NK-92 (cell line): ENCODE data around the gene C9orf40.

Experiments used
- DNase-seq: peaks from one replicate; lab custom pipeline; 2025; ENCODE audit not compliant: unreplicated experiment; lab: John Stamatoyannopoulos, UW

The C9orf40 gene

DNA sequence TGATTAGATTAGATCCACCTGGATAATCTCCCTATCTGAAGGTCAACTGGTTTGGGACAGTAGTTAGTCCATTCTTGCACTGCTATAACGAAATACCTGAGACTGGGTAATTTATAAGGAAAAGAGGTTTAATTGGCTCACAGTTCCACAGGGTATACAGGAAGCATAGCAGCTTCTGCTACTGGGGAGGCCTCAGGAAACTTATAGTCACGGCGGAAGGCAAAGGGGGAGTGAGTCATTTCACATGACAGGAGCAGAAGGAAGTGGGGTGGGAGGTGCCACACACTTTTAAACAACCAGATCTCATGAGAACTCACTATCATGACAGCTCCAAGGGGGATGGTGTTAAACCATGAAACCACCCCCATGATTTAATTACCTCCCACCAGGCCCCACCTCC is 9.9 kb downstream of the C9orf40 start:
- DNase-seq, result no peak

GRCh38 chr9:74940600-74940999 is 12.1 kb downstream of the C9orf40 start:
- no peak for DNase-seq

DNA sequence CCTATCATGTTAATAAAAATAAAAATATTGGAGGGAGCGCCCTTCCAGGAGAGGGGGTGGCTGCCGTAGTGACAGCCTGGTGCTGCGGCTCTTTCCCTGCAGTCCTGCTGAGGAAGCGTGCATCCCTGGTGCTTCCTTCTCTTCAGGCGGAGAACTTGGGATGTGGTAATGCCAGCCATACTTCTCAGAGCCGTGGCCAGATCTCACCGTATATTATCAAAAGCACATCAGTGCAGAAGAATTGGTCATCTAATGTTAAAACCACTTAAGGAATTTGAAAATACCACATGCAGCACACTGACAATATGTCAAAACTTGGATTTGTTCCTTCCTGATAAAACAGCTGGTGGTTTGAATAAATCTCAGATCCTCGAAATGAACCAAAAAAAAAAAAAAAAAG is 17.7 kb downstream of the C9orf40 start:
- DNase-seq, result no peak

- no peak for DNase-seq
Measured at GRCh38 chr9:74921737-74922136, 31.0 kb downstream of the C9orf40 start.

DNA sequence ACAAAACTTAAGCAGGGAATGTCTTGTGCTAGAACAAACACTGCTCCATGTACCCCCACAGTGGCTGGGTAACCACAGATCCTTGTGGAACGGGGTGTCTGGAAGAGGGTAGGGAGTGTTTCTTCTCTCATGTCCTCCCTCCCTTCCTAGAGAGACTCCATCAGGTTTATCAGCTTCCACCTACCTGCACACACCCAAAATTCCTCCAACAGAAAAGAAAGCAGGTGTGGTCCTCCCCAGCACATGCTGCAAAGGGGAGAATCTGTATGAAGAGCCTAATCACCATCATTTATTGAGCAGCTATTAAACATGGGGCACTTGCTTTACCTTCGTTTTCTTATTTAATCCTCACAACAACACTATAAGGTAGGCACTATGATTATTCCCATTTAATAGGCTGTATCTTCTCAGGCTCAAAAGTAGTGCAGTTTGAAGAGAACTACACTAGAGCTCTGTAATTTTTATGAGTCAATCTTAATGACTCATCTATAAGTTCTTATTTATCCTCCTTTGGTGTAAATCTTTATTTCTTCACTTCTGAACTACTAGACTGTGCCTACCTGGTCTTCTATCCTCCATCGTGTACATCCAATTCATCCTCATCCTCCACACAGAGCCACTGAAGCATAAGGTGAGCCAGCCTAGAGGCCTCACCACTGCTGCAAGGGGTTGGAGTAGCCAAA is 31.6 kb downstream of the C9orf40 start:
- no peak for DNase-seq

GRCh38 chr9:74910036-74910435 is 42.7 kb downstream of the C9orf40 start:
- no peak for DNase-seq

DNA sequence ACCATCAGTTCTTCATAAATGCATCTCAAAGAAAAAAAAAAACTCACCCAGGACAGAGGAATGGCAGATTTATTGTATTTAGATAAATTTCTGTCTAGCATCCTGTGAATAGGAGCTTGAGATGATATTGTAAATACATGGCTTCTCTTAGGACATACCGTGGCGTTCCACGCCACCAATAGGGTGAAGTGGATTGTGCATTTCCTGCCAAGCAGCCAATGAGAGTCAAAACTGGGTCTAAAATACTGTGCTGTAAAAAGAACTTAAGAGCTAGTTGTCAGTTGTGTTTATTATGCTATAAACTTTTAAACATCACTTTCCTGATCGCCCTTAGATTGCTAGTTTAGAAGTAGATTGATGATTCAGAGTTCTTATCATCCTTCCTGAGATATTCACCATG is 44.0 kb downstream of the C9orf40 start:
- no peak for DNase-seq

- DNase-seq, result no peak
Measured at GRCh38 chr9:74907085-74907484, 45.6 kb downstream of the C9orf40 start.

DNA sequence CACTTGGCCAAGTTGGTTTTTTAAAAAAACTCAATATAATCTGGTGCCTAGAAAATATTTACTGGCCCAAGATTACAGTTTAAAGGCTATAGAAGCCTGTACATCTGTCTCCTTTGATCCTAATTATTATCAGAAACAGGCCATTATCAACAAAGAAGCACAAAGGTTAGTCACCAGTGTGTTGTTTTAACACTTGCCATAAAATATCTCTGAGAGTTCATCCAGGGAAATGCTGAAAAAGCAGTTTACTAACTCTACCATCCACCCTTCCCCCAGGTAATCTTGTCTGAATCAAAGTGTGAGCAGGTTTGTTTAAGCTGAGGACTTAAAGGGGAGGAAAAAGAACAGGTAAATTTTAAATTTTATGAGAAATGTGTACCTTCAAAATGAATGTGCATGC is 51.7 kb downstream of the C9orf40 start:
- DNase-seq, result no peak
